ENCODE data around the gene APOL6.
"Not testable (repeated sequence)": the region's sequence is repeated elsewhere in the genome, so short reads cannot be mapped to it uniquely, and the experiment has no call there.

Gene APOL6

DNA sequence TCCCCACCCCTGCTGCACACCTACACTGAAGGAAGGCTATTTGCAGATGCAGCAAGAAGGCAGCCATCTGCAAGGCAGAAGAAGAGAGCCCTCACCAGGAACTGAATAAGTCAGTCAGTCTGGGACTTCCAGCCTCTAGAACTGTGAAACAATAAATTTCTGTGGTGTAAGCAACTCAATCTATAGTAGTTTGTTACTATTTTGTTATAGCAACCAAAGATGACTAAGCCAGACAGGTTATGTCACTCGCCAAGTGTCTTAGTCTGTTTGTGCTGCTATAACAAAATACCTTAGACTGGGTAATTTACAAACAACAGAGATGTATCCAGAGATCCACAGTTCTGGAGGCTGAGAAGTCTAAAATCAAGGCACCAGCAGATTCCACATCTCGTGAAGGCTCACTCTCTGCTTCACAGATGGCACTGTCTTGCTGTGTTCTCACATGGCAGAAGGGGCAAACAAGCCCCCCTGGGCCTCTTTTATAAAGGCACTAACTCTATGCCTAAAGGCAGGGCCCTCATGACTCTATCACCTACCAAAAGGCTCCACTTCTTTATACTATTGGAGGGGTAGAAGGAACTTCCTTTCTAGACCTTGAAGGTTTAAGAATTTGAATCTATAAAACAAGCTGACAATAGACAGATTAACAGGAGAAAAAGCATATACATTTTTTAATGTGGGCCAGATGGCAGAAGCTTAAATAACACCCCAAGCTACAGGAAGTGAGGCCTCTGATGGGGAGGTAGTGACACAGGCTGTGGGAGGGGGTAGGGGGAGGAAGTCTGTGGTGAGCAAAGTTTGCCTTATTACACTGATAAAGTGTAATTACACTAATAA, 12.3 kb downstream of the APOL6 start:
- in situ Hi-C loops (cut with MboI; ENCODE audit: low pct_unique_long_range_greater_than_20kb, low sequenced_read_pairs): no loop called here
- DNase-seq: peak; percentile 68

DNA sequence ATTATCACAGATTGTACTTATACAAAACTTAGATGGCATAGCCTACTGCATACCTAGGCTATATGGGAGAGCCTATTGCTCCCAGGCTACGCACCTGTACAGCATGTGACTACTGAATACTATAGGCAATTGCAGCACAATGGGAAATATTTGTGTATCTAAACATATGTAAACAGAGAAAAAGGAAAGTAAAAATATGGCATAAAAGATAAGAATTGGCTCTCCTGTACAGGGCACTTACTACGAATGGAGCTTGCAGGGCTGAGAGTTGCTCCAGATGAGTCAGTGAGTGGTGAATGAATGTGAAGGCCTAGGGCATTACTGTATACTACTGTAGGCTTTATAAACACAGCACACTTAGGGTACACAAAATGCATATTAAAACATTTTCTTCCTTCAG, 13.2 kb downstream of the APOL6 start:
- no peak for DNase-seq

DNA sequence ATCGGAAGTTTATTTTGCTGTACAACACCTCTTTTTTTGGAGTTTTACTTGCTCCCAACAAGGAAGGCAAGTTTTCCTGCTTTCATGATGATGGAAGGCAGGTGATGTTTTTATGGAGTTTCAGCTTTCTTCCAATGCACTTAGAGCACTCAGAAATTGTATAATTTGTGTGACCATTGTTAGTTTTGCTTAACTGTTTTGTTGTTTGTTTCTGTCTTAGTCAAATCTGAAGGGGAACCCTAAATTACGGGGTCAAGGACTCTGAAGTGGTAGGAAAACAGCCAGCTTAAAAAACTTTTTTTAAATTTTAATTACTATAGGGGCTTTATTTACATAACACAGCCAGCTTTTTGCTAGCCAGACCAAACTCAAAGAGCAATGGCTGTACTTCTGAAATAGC, 14.7 kb downstream of the APOL6 start:
- in situ Hi-C loops (cut with MboI; ENCODE audit: low pct_unique_long_range_greater_than_20kb, low sequenced_read_pairs): no loop called here

More for the DNA sequence above, 13.2 kb downstream of the APOL6 start:
- in situ Hi-C loops (cut with MboI; ENCODE audit: low pct_unique_long_range_greater_than_20kb, low sequenced_read_pairs): no loop called here

DNA sequence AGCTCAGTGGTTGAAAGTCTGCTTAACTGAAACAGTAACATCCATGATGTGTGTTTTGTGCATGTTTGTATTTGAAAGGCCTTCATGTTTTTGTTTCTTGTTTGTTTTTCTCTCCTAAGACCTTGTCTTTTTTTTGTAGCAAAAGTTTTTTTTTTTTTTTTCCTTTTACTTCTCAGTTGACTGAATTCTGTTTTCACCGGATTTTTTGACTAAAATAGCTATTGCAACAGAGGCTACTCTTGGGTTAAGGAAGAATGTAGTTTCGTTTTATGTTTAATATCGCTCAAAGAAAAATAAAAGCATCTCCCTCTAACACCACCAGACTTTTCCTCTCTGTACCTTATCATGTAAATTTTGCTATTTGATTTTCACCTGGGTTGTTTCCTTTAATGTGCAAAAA, 15.1 kb downstream of the APOL6 start:
- no peak for DNase-seq
- in situ Hi-C loops (cut with MboI; ENCODE audit: low pct_unique_long_range_greater_than_20kb, low sequenced_read_pairs): no loop called here

More for the DNA sequence above, 14.7 kb downstream of the APOL6 start:
- DNase-seq: no peak

DNA sequence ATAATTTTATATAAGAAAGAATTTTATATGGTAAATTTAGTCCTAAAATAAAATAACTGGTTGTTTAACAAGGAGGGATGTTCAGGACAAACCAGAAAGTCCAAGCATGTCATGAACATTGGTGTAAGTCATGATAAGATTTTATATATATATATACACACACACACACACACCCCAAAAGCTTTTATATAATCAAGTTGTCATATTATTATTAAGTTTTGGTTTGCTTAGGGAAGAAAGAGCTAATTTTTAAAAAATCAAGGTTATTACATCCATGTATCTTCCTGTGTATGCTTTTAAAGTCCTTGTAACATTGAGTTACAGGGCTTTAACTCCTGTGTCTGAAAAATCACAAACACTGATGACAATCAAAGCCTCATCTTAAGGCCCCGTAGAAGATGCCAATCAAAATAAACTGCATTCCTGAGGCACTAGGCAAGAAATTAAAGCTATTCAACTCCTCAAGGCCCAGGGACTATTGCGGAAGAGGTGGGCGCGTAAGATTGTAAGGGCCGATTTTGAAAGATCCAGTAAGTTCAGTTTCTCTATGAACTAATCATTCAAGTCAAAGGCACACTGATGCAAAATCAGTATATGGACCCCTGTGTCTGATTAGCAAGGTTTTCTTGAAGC, 16.8 kb downstream of the APOL6 start:
- in situ Hi-C loops (cut with MboI; ENCODE audit: low pct_unique_long_range_greater_than_20kb, low sequenced_read_pairs): no loop called here
- no peak for DNase-seq

DNA sequence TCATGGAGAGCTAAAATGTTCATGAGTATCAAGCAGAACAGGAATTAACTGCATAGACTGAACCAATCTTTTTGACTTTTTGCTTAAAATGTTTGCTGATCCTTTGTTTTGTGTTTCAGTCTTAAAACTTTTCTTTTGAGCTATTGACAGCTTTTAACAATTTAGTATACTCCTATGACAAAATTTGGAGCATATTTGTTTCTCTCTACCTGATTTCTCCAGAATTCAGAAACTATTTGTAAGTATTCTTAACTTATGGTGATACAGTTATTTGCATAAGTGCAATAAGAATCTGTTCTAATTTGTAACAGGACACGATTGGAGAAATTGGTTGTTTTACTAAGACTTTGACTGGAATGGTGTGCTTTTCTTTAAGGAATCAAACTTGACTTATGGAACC, 18.5 kb downstream of the APOL6 start:
- in situ Hi-C loops (cut with MboI; ENCODE audit: low pct_unique_long_range_greater_than_20kb, low sequenced_read_pairs); DNase-seq: not testable (repeated sequence)

DNA sequence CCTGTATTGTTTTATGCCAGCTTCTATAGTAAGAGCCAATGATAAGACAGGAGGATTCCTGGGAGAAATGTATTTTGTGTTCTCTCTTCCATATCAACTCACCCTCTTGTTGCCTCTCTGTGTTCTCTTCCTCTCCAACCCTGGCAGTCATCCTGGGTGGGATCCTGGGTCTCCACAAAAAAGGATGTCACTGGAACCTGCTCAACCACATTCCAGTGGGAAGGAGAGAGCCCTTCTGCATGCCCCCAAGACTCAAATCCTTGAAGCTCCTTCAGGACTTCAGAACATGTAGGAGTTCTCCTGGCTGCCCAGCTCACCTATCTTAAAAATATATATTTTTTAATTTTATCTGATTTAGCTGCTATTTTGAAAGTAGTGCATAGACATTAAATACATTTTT, 26.1 kb downstream of the APOL6 start:
- in situ Hi-C loops (cut with MboI; ENCODE audit: low pct_unique_long_range_greater_than_20kb, low sequenced_read_pairs): no loop called here

DNA sequence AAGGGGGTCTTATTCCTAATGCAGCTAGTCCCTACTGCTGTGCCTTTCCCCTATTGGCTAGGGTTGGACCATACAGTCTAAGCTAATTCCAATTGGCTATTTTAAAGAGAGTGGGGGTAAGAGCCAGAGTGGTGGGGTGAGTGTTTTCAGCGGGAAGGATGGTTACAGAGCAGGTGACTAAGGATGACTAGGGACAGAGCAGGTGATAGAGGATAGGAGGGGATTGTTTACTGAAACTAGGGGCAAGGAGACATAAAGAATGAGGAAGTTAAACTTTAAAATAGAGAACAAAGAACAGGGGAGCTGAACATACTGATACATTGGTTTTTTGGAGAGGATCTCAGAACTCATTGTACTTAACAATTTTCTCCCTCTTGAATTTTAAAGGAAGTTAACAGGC, 27.8 kb downstream of the APOL6 start:
- in situ Hi-C loops (cut with MboI; ENCODE audit: low pct_unique_long_range_greater_than_20kb, low sequenced_read_pairs); DNase-seq: not testable (repeated sequence)

More for the DNA sequence above, 26.1 kb downstream of the APOL6 start:
- DNase-seq: no peak

DNA sequence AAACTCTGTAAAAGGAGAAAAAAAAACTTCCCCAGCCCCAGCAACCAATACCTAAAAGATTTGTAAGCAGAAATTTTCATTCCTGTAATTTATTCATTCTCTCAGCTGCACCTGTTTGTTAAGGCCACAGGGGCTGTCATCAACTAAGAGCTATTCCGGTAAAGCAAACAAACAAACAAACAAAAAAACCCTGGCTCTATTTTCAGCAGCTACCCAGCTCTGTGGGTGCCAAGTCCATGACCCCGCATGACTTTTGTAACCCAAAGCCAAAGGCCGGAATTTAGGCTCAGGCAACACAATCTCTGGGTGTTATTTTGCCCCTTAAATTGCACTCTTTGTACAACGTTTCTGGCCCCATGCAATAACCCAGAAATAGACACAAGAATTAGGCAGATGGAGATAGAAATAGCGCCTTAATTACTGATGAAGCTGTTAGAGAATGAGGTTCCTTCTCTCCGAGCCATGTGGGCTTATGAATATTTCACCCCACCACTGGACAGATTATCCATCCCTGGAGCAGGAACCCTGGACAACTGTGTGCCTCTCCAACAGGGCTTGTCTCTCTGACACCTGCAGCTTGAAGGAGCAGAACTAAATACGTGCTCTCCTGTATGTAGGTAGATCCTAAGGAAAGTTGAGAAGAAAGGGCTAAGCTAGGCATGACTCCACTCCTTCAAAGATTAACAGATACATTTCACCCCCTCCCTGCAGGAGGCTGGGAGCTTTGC, 29.4 kb downstream of the APOL6 start:
- in situ Hi-C loops (cut with MboI; ENCODE audit: low pct_unique_long_range_greater_than_20kb, low sequenced_read_pairs): no loop called here
- no peak for DNase-seq

DNA sequence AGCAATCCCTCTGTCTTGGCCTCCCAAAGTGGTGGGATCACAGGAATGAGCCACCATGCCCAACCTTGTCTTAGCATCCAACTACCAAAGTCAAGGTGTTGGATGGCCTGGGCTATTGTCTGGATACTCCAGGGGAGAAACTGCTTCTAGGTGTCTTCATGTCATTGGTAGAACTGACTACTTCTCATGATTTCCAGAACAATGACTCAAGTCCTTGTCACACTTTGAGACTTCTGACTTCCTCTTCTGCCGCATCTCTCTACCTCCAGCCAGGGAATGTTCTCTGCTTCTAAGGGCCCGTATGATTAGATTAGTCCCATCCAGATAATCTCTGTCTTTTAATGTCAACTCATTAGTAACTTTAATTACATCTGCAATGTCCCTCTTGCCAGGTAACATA, 30.6 kb downstream of the APOL6 start:
- in situ Hi-C loops (cut with MboI; ENCODE audit: low pct_unique_long_range_greater_than_20kb, low sequenced_read_pairs): no loop called here
- no peak for DNase-seq

DNA sequence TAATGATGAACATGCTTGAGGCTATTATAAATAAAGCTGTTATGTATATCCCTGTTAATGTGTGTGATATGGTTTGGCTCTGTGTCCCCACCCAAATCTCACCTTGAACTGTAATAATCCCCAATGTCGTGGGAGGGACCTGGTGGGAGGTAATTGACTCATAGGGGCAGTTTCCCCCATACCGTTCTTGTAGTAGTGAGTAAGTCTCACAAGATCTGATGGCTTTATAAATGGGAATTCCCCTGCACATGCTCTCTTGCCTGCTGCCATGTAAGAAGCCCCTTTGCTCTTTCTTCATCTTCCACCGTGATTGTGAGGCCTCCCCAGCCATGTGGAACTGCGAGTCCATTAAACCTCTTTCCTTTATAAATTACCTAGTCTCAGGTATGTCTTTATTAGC, 31.2 kb downstream of the APOL6 start:
- in situ Hi-C loops (cut with MboI; ENCODE audit: low pct_unique_long_range_greater_than_20kb, low sequenced_read_pairs); DNase-seq: not testable (repeated sequence)

DNA sequence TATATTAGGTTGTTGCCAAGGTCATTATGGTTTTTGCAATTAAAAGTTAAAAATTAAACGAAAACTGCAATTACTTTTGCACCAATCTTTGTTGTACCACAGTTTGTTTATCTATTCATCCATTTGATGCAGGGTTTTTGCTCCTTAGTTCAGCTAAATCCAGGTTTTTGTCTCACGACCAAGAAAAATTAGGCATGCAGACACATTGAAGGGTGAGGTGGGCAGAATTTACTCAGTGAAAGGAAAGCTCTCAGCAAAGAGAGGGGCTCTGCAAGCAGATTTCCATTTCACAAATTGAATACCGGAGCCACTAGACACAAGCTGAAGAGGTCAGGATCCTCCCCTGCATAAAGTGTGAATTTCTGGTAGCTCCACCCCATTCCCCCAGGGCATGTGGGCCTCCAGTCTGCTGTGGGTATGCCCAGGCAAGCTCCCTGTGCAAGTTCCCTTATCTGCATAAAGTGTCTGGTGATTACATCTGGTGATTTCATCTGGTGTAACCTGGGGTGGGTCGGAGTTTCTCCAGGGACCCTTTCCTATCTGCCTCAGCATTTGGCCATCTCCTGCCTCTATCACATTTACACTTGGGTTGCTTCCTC, 33.3 kb downstream of the APOL6 start:
- no peak for DNase-seq
- in situ Hi-C loops (cut with MboI; ENCODE audit: low pct_unique_long_range_greater_than_20kb, low sequenced_read_pairs): no loop called here

DNA sequence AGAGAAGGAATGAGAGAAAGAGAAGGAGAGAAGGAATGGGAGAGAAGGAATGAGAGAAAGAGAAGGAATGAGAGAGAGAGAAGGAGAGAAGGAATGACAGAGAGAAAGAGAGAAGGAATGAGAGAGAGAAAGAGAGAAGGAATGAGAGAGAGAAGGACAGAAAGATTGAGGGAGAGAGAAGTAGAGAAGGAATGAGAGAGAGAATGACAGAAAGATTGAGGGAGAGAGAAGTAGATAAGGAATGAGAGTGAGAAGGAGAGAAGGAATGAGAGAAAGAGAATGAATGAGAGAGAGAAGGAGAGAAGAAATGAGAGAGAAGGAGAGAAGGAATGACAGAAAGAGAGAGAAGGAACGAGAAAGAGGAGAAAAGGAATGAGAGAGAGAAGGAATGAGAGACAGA, 35.3 kb downstream of the APOL6 start:
- DNase-seq: no peak
- in situ Hi-C loops (cut with MboI; ENCODE audit: low pct_unique_long_range_greater_than_20kb, low sequenced_read_pairs): no loop called here

DNA sequence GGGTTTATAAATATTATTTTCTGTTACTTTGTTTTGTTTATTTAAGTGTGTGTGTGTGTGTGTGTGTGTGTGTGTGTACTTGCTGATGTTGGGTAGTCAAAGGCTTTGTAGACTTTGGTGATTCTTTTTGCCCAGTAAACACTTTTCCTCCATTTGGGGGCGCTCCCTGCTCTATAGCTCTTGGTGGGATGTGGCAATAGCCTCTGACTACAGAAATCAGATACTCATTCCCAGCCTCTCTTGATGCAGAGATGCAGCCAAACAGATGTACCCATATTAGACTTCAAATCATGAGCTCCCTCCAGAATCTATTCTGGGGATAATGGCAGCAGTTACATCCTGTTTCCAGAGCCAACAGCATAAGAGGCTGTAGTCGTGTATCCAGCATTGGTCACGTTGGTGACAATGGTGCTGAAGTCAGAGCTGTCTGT, 36.0 kb downstream of the APOL6 start:
- peak; percentile 51 for DNase-seq

DNA sequence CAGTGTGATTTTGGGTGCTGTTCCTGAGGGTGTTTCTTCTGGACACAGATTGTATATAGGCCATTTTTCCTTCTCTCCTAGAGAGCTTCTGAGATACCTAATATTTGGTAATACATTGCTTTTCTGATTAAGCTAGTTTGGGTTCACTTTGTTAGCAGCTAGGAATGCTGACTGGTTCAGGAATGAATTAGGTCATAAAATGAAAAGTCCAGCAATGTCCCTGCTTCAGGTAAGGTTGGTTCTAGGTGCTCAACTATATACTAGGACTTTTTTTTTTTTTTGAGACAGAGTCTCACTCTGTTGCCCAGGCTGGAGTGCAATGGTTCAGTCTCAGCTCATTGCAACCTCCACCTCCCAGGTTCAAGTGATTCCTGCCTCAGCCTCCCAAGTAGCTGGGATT, 36.5 kb downstream of the APOL6 start:
- DNase-seq: no peak
- in situ Hi-C loops (cut with MboI; ENCODE audit: low pct_unique_long_range_greater_than_20kb, low sequenced_read_pairs): no loop called here

More for the DNA sequence above, 36.0 kb downstream of the APOL6 start:
- in situ Hi-C loops (cut with MboI; ENCODE audit: low pct_unique_long_range_greater_than_20kb, low sequenced_read_pairs): no loop called here

DNA sequence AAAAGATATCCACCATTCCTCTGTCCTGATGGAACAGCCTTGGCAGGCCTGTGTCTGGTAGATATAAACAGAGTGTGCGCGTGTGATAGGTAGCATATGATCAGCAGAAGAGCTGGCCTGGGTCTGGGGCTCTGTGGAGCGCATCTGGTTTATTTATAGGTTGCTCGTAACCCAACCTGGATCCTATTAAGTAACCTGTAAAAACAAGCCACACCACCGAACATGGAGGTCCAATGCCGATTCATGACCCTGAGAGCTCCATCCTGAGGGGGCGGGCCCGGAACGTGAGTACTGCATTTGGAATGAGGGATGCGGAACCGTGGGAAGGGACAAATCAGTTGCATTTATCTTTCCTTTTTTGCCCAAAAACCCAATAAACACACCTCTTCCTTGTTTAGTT, 37.5 kb downstream of the APOL6 start:
- in situ Hi-C loops (cut with MboI; ENCODE audit: low pct_unique_long_range_greater_than_20kb, low sequenced_read_pairs): no loop called here
- DNase-seq: no peak

DNA sequence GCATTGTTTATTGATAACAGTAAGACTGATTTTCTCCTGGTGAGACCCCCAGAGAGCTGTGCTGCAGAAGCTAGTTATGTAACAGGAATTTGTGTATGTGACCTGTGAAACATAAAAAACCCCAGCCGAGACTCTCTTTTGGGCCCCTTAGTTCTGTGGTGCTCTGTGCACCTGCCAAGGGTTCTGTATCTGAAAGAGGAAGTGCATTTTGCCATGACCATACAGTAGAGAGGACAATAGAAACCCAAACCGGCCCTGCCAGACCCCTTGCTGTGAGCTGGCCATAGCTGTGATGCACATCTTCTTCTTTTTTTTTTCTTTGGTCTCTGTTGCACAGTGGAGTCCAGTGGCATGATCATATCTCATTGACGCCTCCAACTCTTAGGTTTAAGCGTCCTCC, 38.1 kb downstream of the APOL6 start:
- in situ Hi-C loops (cut with MboI; ENCODE audit: low pct_unique_long_range_greater_than_20kb, low sequenced_read_pairs): no loop called here
- no peak for DNase-seq

DNA sequence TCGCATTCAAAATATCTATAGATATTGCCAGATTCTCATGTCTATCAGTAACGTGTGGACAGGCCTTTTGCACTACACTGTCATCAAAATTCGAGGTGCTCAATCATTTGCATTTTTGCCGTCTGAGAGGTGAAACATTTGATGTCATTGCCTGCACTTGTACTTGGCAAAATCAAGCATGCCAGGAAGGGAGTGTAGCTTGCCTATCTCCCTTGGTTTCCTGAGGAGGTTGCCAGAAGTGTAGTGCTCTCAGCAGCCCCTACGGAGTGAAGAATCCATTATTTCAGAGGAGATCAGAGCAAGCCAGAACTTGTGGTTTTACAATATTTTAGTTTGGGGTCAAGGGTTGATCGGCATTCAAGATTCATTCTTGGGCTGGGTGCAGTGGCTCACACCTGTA, 39.2 kb downstream of the APOL6 start:
- DNase-seq: no peak
- in situ Hi-C loops (cut with MboI; ENCODE audit: low pct_unique_long_range_greater_than_20kb, low sequenced_read_pairs): no loop called here

DNA sequence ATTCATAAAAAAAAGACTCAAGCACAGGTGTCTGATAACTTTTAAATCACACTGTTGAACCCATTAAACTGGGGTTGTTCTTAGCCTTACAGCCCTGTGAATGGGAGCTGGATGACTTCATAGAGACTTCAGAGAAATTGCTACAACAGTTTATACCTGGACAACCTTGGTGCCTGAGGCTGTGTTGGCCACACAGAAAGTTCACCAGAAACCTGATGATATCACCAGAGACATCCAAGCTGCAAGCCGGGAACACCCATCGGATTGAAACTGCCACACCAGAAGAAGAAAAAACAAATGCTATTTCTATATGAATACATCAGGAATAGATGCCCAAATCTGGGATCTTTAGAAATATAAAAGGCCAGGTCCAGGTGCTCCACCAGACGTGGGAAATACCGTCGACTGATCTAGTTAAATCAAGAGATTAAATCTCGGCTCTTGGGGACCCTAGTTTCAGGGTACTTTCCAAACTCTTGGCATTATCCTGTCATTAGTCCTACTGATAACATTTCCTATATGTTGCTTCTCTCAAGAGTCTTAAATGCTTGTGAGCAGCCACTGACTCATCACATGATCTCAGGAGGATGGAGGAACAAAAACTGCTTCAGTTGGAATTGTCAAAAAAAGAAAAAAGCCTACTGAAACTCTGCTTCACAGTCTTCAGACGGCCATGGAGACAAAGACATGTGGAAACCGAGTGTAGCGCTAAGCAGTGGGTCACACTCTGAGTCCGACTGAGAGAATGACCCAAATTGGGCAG, 40.8 kb downstream of the APOL6 start:
- no peak for DNase-seq
- in situ Hi-C loops (cut with MboI; ENCODE audit: low pct_unique_long_range_greater_than_20kb, low sequenced_read_pairs): no loop called here

All from KBM-7 (cell line).